ENCODE measurements around the gene PSD2. TPM values are rescaled to one million over a fixed set of nuclear protein-coding genes. Genes with fewer than 3 reads are reported as not detected.

The PSD2 gene
- total and polyA plus RNA-seq, 10 of the 15 experiments (the other 5 are each of a cell fraction or from before 2014, with no cell fraction given): 0.02 to 0.14 (median 0.03) TPM; not detected in 5

GRCh38 chr5:139809331-139809810 lies 13.8 kb downstream of the PSD2 start:
- H3K9ac ChIP-seq (ENCODE audit: control insufficient read depth, insufficient read depth, low read length): no peak overlapping the region
- ChIA-PET SMC1A (ENCODE audit: uncharacterized antibody, unreplicated experiment) (no interaction called here), POLR2A (no interaction called here), CTCF (interaction anchor here (0.7 kb wide), 1 partner anchor 22 kb away, joined by 3 read pairs; no protein-coding TSS in a partner anchor), RAD21 (ENCODE audit: unreplicated experiment) (no interaction called here)
- no peak for FAIRE-seq
- in situ Hi-C loops (cut with MboI): no loop called here
- no peak overlapping the region for H2AFZ ChIP-seq (ENCODE audit: control insufficient read depth, low read depth, low read length)
- no TSS peak for BruUV-seq (replicated peaks)
- TF ChIP-seq NFXL1 (IDR thresholded peaks at IDR 0.05; ENCODE audit: borderline replicate concordance) (no peak), SKIL (IDR thresholded peaks at IDR 0.05; ENCODE audit: low read depth, poor library complexity, severe bottlenecking) (no peak)
- no peak for ATAC-seq
- intact Hi-C loops (cut with micrococcal nuclease; ENCODE audit: unreplicated experiment): no loop called here
- no peak for DNase-seq (ENCODE audit: low read depth, low spot score)
- H3K36me3 ChIP-seq (ENCODE audit: control insufficient read depth in 2 of 2, insufficient read depth in 2 of 2, low read length in 1 of 2): no peaks in the 10 kb centered on the region
- H3K27me3 ChIP-seq (replicated peaks in 1 of 2; ENCODE audit: control insufficient read depth in 2 of 2, insufficient read depth in 2 of 2, low read length in 1 of 2): peaks cover 0 to 2% of the 10 kb centered on the region in 2 experiments; a peak in 2 of 4 replicates
- H3K4me1 ChIP-seq (ENCODE audit: control insufficient read depth, insufficient read depth, low read length): no peaks in the 10 kb centered on the region
- H3K4me3 ChIP-seq: no peak overlapping the region
- whole genome bisulfite sequencing (ENCODE audit: insufficient coverage, insufficient replicate concordance, low lambda C conversion rate, missing lambda C conversion rate): 26% methylated on average over 11 of the region's 11 CpGs
- no peak overlapping the region for H3K4me2 ChIP-seq (ENCODE audit: control insufficient read depth, insufficient read depth)
- no peaks in the 10 kb centered on the region; the same call in 1 of the 2 replicates for H4K20me1 ChIP-seq (ENCODE audit: control insufficient read depth, insufficient read depth)
- H3K9me3 ChIP-seq (replicated peaks; ENCODE audit: control insufficient read depth, insufficient read depth, low read length): no peaks in the 10 kb centered on the region
- H3K27ac ChIP-seq (ENCODE audit: control insufficient read depth, insufficient read depth): no peak overlapping the region
- H3K79me2 ChIP-seq (ENCODE audit: control insufficient read depth, insufficient read depth, low read length): no peaks in the 10 kb centered on the region

All from GM12878 (cell line).